RPMI7951 (cell line): ENCODE data around the gene CEPT1. TPM values are rescaled to one million over a fixed set of nuclear protein-coding genes. Genes with fewer than 3 reads are reported as not detected.

Experiments
- DNase-seq: peaks from one replicate; pipeline ENCODE4 v3.0.0-alpha.2; 2012; ENCODE audit warnings: low read depth
- total RNA-seq: library from RNA; depleted of rRNA; stranded (reverse); fragments of >200 nt; shearing (Covaris generic); gene quantifications from 2 replicates; pipeline ENCODE4 v1.2.3, GENCODE V29; 2014

The CEPT1 gene
- total RNA-seq, 1 experiment from 2014 or later: 38.7 TPM

GRCh38 chr1:111145963-111146768 lies 6.1 kb downstream of the CEPT1 start:
- no peak for DNase-seq

GRCh38 chr1:111147948-111148347 lies 7.9 kb downstream of the CEPT1 start:
- no peak for DNase-seq

GRCh38 chr1:111148376-111148881 lies 8.4 kb downstream of the CEPT1 start:
- no peak for DNase-seq

- no peak for DNase-seq
Measured at GRCh38 chr1:111151838-111152237, 11.8 kb downstream of the CEPT1 start.

GRCh38 chr1:111154021-111154999 lies 14.3 kb downstream of the CEPT1 start:
- DNase-seq: no peak

- DNase-seq: no peak
Measured at GRCh38 chr1:111157431-111157830, 17.4 kb downstream of the CEPT1 start.

- no peak for DNase-seq
Measured at GRCh38 chr1:111161843-111162487, 21.9 kb downstream of the CEPT1 start.

GRCh38 chr1:111162488-111162880 lies 22.5 kb downstream of the CEPT1 start:
- DNase-seq: no peak

- DNase-seq: no peak
Measured at GRCh38 chr1:111163363-111163762, 23.3 kb downstream of the CEPT1 start.

GRCh38 chr1:111164151-111164550 lies 24.1 kb downstream of the CEPT1 start:
- no peak for DNase-seq

GRCh38 chr1:111172463-111172862 lies 32.4 kb downstream of the CEPT1 start:
- no peak for DNase-seq

- no peak for DNase-seq
Measured at GRCh38 chr1:111174070-111174469, 34.0 kb downstream of the CEPT1 start.

- DNase-seq: no peak
Measured at GRCh38 chr1:111175349-111175748, 35.3 kb downstream of the CEPT1 start.

GRCh38 chr1:111176678-111177077 lies 36.7 kb downstream of the CEPT1 start:
- DNase-seq: no peak

- no peak for DNase-seq
Measured at GRCh38 chr1:111179968-111180533, 40.0 kb downstream of the CEPT1 start.

- no peak for DNase-seq
Measured at GRCh38 chr1:111182052-111182451, 42.0 kb downstream of the CEPT1 start.

GRCh38 chr1:111183308-111184069 lies 43.5 kb downstream of the CEPT1 start:
- DNase-seq: no peak

- DNase-seq: no peak
Measured at GRCh38 chr1:111184663-111185062, 44.6 kb downstream of the CEPT1 start.

GRCh38 chr1:111190931-111191451 lies 51.0 kb downstream of the CEPT1 start:
- DNase-seq: no peak

GRCh38 chr1:111191496-111191895 lies 51.5 kb downstream of the CEPT1 start:
- peak; percentile 42 for DNase-seq

- no peak for DNase-seq
Measured at GRCh38 chr1:111192074-111192473, 52.1 kb downstream of the CEPT1 start.
